Neuron (in vitro differentiated cells): Measurements from ENCODE around the gene ZNF493.
A peak's percentile ranks its signal among the peaks of the same experiment; 100 is the strongest.

Experiments used
- H2AFZ ChIP-seq: one replicate; pipeline ENCODE4 v1.6.1; 2013; ENCODE audit warnings: low read depth, mild to moderate bottlenecking, inconsistent platforms, low read length, moderate library complexity
- H3K27me3 ChIP-seq: one replicate; pipeline ENCODE4 v1.6.1; 2013; ENCODE audit warnings: low read length; ENCODE audit not compliant: insufficient read depth
- H3K36me3 ChIP-seq: one replicate; pipeline ENCODE4 v1.6.1; 2013; ENCODE audit warnings: low read length; ENCODE audit not compliant: insufficient read depth
- H3K4me1 ChIP-seq: one replicate; pipeline ENCODE4 v1.6.1; 2013; ENCODE audit warnings: low read length; ENCODE audit not compliant: insufficient read depth
- H3K4me3 ChIP-seq: 2 replicates; pipeline ENCODE4 v1.5.1; 2013; ENCODE audit warnings: mild to moderate bottlenecking, low read length, moderate library complexity
- H3K9me3 ChIP-seq: one replicate; pipeline ENCODE4 v1.6.1; 2013; ENCODE audit warnings: low read length

The ZNF493 gene

DNA sequence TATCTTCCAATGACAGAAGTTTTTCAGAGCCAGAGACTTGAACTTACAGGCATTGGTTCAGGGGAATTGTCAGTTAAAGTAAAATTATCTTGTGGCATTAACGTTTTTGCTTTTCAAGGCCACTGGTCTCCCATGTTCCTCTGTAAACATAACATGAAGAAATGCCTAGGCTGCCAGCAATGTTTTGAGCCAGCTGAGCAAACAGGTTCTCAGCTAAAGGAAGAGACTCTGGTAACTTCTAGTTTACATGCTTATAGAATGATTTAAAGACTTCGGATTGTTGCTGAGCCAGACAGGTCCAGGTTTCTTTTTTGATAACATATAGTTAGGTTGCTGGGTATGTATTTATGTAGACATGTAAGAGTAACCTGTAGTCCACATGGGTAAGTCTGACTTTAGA is 35.7 kb downstream of the ZNF493 start:
- no peaks in the 10 kb centered on the region for H3K4me1 ChIP-seq
- H2AFZ ChIP-seq = no peak overlapping the region
- no peak overlapping the region for H3K4me3 ChIP-seq
- no peaks in the 10 kb centered on the region for H3K27me3 ChIP-seq
- H3K36me3 ChIP-seq = no peaks in the 10 kb centered on the region
- H3K9me3 ChIP-seq = peaks cover 3% of the 10 kb centered on the region

DNA sequence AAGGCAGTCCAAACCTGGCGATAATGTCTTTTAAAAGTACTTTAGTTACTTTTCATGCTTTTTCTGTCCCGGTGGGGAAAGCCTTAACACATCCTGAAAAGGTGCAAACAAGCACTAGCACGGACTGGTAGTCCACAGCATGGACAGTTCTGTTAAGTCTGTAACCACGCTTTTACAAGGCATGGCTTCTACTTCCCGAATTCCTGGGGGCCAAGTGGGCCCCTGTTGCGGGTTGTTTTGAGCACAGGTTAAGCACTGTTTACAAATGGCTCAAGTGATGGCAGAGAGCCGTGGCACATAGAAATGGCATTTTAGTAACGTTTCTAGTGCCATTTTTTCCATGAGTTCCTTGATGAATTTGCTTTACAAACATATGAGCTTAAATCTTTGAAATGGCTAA is 37.6 kb downstream of the ZNF493 start:
- Histone ChIP-seq H3K4me3 (no peak overlapping the region), H3K9me3 (no peaks in the 10 kb centered on the region), H3K36me3 (no peaks in the 10 kb centered on the region), H2AFZ (no peak overlapping the region), H3K27me3 (no peaks in the 10 kb centered on the region), H3K4me1 (no peaks in the 10 kb centered on the region)

DNA sequence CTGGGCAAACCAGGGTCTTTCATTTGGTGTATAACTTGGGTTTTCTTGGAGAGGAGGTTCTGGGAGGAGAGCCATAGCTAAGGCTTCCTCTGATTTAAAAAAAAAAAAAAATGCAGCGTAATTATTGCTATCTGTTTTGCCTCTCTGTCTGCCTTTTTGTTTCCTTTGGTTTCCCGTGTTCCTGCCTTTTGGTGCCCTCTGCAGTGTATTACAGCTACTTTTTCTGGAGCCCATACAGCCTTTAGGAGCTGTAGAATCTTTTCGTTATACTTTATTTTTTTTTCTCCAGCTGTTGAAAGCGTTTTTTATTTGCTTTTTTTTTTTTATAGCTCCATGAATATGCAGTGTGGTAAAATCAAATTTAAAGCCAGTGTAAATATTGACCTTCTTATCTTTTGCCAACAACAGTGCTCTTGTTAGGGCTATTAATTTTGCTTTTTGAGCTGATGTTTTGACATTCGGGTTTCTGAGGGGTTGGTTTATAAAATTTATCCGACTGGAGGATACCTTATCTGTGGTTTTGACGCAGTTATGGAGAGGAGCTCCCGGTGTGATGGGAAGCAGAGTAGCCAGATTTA is 38.1 kb downstream of the ZNF493 start:
- no peak overlapping the region for H3K4me3 ChIP-seq

DNA sequence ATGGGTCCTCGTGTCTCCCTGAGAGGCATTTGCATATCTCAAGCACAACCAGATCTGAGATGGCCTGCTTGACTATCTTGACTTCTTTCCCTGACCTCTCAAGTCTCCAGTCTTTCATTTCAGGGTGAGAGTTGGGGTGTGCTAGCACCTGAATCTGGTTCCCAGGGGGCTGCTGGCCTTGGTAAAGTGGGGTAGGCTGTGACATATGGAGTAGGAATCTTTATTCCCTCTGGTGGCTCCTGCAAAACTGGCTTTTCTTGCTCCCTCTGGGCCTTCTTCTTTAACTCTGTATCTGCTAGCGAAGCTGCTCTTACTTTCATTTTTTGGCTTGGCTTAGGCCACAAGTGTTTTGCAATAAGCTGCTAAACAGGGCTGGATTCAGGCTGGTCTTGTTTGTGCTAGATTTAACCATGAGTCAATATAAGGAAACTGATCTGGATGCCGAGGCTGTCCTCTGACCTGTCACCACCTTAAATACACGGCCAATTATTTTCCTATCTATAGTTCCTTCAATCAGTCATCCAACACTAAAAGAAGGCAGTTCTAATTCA is 42.3 kb downstream of the ZNF493 start:
- Histone ChIP-seq H3K4me3 (no peak overlapping the region), H3K9me3 (no peaks in the 10 kb centered on the region), H3K27me3 (no peaks in the 10 kb centered on the region), H3K4me1 (no peaks in the 10 kb centered on the region), H3K36me3 (no peaks in the 10 kb centered on the region), H2AFZ (no peak overlapping the region)

More for the DNA sequence above, 38.1 kb downstream of the ZNF493 start:
- H3K36me3 ChIP-seq = no peaks in the 10 kb centered on the region
- no peak overlapping the region for H2AFZ ChIP-seq
- no peaks in the 10 kb centered on the region for H3K27me3 ChIP-seq
- H3K4me1 ChIP-seq = no peaks in the 10 kb centered on the region
- no peaks in the 10 kb centered on the region for H3K9me3 ChIP-seq

DNA sequence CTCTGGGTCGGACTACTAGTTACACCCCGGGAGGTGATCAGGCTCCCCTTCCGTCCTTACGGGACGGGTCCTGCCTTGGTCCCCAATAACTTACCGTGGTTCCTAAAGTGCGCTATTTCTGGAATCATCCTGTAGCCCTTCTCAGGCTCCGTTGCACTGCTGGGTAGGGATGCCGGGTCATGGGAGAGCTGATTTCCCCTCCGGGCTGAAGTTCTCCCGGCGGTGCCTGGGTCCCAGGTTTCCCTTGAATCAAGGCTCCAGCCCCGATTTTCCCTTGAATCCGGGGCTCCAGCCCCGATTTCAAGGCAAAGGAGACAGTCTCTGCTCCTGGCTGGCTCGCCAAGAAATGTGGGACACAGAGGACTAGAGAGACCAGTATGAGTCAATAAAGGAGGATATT is 43.4 kb downstream of the ZNF493 start:
- no peaks in the 10 kb centered on the region for H3K36me3 ChIP-seq
- no peaks in the 10 kb centered on the region for H3K9me3 ChIP-seq
- no peak overlapping the region for H2AFZ ChIP-seq
- no peaks in the 10 kb centered on the region for H3K27me3 ChIP-seq
- H3K4me1 ChIP-seq = no peaks in the 10 kb centered on the region
- no peak overlapping the region for H3K4me3 ChIP-seq

DNA sequence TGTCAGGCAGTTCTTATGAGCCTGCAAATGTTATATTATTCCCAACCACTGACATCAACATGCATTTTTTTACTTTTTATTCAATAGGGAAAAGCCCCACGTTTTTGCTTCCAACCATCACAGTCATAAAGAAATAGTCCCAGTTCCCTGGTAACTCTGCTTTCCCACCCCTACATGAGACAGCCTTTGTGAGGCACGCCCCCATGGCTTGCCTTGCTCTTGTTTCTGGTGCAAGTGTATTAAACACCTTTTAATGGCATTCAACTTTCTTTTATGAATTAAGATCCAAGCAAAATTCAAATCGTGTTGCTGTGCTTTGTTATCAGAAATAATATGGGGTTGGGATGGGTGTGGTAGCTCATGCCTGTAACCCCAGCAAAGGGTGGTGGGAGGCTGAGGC is 54.3 kb downstream of the ZNF493 start:
- Histone ChIP-seq H2AFZ (no peak overlapping the region), H3K36me3 (peaks cover 6% of the 10 kb centered on the region), H3K4me1 (no peaks in the 10 kb centered on the region), H3K9me3 (peaks cover 14% of the 10 kb centered on the region), H3K27me3 (no peaks in the 10 kb centered on the region), H3K4me3 (no peak overlapping the region)

DNA sequence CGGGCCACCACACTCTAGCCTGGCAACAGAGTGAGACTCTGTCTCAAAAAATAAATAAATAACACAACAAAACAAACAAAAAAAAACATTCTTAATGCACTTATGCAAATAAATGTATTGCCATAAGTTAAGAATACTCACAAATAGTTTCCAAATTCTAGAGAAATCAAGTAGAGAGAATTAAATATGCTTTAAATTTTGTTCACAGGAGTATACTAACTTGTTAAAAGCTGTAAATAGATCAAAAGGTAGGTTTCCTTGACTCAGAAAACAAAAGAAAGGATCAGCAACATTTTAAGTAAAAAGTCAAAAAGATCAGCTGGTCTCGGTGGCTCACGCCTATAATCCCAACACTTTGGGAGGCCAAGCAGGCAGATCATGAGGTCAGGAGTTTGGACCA is 58.0 kb downstream of the ZNF493 start:
- Histone ChIP-seq H3K4me3 (no peak overlapping the region), H3K9me3 (peaks cover 11% of the 10 kb centered on the region), H3K27me3 (no peaks in the 10 kb centered on the region), H3K36me3 (peaks cover 7% of the 10 kb centered on the region), H2AFZ (no peak overlapping the region), H3K4me1 (no peaks in the 10 kb centered on the region)

DNA sequence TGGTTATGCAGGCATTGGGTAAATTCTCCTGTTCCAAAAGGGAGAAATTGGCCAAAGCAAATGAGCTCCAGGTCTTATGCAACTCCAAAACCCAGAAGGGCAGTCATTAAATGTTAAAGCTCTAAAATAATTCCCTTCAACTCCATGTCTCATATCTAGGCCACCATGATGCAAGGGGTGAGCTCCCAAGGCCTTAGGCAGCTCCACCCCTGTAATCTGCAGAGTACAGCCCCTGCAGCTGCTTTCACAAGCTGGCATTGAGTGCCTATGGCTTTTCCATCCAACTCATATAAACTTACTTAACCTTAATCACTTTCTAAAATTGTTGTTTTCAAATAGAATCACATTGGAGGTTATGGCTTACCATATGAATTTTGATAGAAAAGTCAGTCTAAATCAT is 63.8 kb downstream of the ZNF493 start:
- H3K9me3 ChIP-seq = peaks cover 3% of the 10 kb centered on the region
- no peaks in the 10 kb centered on the region for H3K4me1 ChIP-seq
- no peak overlapping the region for H2AFZ ChIP-seq
- no peak overlapping the region for H3K4me3 ChIP-seq
- H3K36me3 ChIP-seq = peaks cover 6% of the 10 kb centered on the region
- H3K27me3 ChIP-seq = no peaks in the 10 kb centered on the region

DNA sequence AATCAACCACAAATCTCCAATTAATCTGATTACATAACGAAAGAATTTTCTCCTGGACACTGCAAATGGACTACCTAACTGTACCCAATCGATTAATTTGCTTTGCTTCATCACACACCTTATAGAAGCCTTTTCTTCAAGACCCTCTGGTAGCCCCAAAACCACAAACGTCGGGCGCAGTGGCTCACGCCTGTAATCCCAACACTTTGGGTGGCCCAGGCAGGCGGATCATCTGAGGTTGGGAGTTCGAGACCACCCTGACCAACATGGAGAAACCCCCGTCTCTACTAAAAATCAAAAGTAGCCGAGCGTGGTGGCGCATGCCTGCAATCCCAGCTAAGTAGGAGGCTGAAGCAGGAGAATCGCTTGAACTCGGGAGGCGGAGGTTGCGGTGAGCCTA is 65.6 kb downstream of the ZNF493 start:
- Histone ChIP-seq H3K36me3 (peaks cover 1% of the 10 kb centered on the region), H3K4me1 (no peaks in the 10 kb centered on the region), H3K9me3 (peaks cover 3% of the 10 kb centered on the region), H2AFZ (no peak overlapping the region), H3K4me3 (no peak overlapping the region), H3K27me3 (no peaks in the 10 kb centered on the region)

DNA sequence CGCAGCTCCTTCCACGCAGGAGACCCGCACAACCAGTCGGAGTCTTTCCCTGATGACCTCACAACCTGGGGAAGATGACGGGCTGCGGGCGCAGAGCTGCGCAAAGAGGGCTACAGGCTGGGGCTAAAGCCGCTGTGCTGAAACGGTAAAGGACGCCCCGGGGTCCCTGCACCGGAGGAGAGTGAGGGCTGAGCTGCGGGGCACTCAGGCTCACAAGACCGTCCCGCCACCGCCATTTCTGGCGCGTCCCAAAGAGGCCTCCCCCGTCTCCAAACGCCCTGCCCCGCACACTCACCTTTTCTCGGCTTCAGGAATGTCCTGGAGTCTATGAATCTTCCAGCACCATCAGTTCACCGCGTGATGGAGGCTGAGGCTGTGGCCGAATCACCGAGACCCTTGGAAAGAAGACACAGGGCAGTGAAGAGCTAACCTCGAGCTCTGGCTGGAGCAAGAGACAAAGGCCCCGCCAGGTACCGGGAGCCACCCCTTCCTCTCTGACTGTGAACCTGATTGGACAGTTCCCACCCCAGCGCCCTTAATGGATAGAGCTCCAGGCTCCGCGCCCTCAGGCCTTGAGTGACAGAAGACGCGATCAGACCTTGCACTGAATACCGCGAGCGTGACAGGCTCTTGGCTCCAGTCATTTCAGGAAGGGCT is 66.6 kb downstream of the ZNF493 start:
- Histone ChIP-seq H3K36me3 (peaks cover 1% of the 10 kb centered on the region), H3K27me3 (no peaks in the 10 kb centered on the region), H3K9me3 (no peaks in the 10 kb centered on the region), H3K4me3 (peak overlapping the region; percentile 89), H2AFZ (peak overlapping the region; percentile 87), H3K4me1 (no peaks in the 10 kb centered on the region)

DNA sequence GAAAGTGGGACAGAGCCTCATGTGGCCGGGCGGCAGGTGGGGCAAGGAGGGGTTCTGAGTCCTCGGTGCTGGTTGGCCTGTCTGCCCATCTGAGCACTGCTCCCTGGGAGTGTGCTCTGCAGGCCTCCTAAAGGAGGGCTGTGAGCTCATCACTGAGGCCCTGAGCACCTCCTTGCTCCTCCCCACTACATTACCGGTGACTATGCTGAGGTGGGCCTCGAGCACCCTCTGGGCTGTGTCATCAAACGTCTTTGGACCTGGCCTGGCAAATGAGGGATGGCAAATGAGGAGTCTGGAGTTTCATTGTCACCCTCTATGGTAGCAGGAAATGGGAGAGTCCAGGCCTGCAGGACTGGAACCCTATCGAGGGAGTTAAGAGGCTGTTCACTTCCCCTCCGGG is 69.7 kb downstream of the ZNF493 start:
- no peak overlapping the region for H2AFZ ChIP-seq
- H3K27me3 ChIP-seq = no peaks in the 10 kb centered on the region
- H3K36me3 ChIP-seq = peaks cover 1% of the 10 kb centered on the region
- H3K4me3 ChIP-seq = no peak overlapping the region
- H3K9me3 ChIP-seq = no peaks in the 10 kb centered on the region
- no peaks in the 10 kb centered on the region for H3K4me1 ChIP-seq

DNA sequence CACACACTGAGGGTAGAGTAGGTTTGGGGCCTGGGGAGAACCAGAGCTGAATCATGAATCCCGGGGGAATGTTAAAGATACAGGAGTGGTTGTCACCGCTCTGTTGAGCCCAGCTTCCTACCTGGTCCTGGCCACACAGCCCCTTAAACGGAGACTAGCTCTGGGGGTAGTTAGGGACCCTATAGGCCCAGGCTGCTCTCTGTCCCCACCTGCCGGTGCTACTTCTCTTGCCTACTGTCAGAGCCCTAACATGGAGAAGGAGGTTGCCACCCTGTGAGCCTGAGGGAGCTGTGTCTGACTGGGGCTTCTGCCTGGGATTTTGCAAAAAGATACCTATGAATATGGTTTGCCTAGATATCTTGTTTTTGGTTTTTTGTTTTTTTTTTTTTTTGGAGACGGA is 71.9 kb downstream of the ZNF493 start:
- H3K4me1 ChIP-seq = no peaks in the 10 kb centered on the region
- no peaks in the 10 kb centered on the region for H3K27me3 ChIP-seq
- no peaks in the 10 kb centered on the region for H3K36me3 ChIP-seq
- no peak overlapping the region for H3K4me3 ChIP-seq
- H2AFZ ChIP-seq = no peak overlapping the region
- no peaks in the 10 kb centered on the region for H3K9me3 ChIP-seq

DNA sequence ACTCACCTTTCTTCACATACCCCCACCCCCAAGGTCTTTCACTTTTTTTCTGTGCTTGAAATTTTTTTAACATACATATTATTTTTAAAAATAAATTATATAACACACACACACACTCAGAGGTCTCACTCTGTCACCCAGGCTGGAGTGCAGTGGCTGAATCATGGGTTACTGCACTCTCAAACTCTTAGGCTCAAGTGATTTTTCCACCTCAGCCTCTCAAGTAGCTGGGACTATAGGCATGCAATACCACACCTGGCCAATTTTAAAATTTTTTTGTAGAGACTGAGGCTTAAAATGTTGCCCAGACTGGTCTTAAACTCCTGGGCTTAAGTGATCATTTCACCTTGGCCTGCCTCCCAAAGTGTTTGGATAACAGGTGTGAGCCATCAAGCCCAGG is 75.6 kb downstream of the ZNF493 start:
- no peaks in the 10 kb centered on the region for H3K9me3 ChIP-seq
- no peak overlapping the region for H2AFZ ChIP-seq
- H3K27me3 ChIP-seq = no peaks in the 10 kb centered on the region
- no peak overlapping the region for H3K4me3 ChIP-seq
- no peaks in the 10 kb centered on the region for H3K36me3 ChIP-seq
- H3K4me1 ChIP-seq = no peaks in the 10 kb centered on the region
